Tibial nerve (tissue), 4 donors: ENCODE measurements around the gene PDIA5. TPM values are rescaled to one million over a fixed set of nuclear protein-coding genes. Genes with fewer than 3 reads are reported as not detected.

Experiments
- DNase-seq, 2 donors: peaks; one replicate each; pipeline ENCODE4 v3.0.0-alpha.2; 2019; ENCODE audit warnings: low spot score in 2 of 2
- H3K27ac ChIP-seq, 4 donors: fragments of 200-600 bp; sonication (generic) in 3 of 4; one replicate each; pipeline ENCODE4 v1.5.1; 2017 to 2019; ENCODE audit warnings: mild to moderate bottlenecking in 1 of 4
- H3K27me3 ChIP-seq, 2 donors: fragments of 200-600 bp; sonication (generic) in 1 of 2; one replicate each; pipeline versions ENCODE4 v1.5.1 to v1.6.0; 2017 to 2019
- H3K36me3 ChIP-seq, 3 donors: fragments of 200-600 bp; sonication (generic); one replicate each; pipeline ENCODE4 v1.5.1; 2018 to 2019
- H3K4me1 ChIP-seq, 4 donors: fragments of 200-600 bp; sonication (generic) in 3 of 4; one replicate each; pipeline ENCODE4 v1.5.1; 2017 to 2019
- H3K4me3 ChIP-seq, 4 donors: fragments of 200-600 bp; sonication (generic) in 3 of 4; one replicate each; pipeline ENCODE4 v1.5.1; 2017 to 2019; ENCODE audit warnings: mild to moderate bottlenecking in 1 of 4, moderate library complexity in 1 of 4
- H3K9me3 ChIP-seq, 4 donors: fragments of 200-600 bp; sonication (generic) in 3 of 4; one replicate each; pipeline ENCODE4 v1.5.1; 2017 to 2019
- CTCF ChIP-seq, 5 experiments: fragments of 200-600 bp in 3 of 5; fragments of 450-650 bp in 2 of 5; sonication (generic) in 3 of 5; IDR thresholded peaks; one replicate each; pipeline ENCODE4 v1.5.1; 2016 to 2019; ENCODE audit warnings: antibody characterized with exemption in 5 of 5, mild to moderate bottlenecking in 3 of 5, moderate library complexity in 2 of 5
- EP300 ChIP-seq, 2 donors: sonication (generic); formaldehyde crosslinking; IDR thresholded peaks; one replicate each; pipeline ENCODE4 v1.6.1; 2017; ENCODE audit warnings: antibody characterized with exemption in 2 of 2, mild to moderate bottlenecking in 1 of 2
- POLR2A ChIP-seq, 2 donors: fragments of 450-650 bp; IDR thresholded peaks; one replicate each; pipeline ENCODE4 v1.6.1; 2017; ENCODE audit warnings: antibody characterized with exemption in 2 of 2, mild to moderate bottlenecking in 2 of 2, moderate library complexity in 2 of 2
- WGBS, 2 donors: methylation state at CpG; one replicate each; pipeline ENCODE4 v1.1.5; 2018; 5-methylcytosine and 5-hydroxymethylcytosine counted together
- total RNA-seq, 4 donors: library from RNA; depleted of rRNA; stranded (reverse); fragments of >200 nt; gene quantifications; one replicate each; pipeline ENCODE4 v1.1.0, GENCODE V29; 2016

PDIA5 gene
- 10 to 100 TPM; 18.3 to 41.0 (median 20.3) TPM for total RNA-seq

DNA sequence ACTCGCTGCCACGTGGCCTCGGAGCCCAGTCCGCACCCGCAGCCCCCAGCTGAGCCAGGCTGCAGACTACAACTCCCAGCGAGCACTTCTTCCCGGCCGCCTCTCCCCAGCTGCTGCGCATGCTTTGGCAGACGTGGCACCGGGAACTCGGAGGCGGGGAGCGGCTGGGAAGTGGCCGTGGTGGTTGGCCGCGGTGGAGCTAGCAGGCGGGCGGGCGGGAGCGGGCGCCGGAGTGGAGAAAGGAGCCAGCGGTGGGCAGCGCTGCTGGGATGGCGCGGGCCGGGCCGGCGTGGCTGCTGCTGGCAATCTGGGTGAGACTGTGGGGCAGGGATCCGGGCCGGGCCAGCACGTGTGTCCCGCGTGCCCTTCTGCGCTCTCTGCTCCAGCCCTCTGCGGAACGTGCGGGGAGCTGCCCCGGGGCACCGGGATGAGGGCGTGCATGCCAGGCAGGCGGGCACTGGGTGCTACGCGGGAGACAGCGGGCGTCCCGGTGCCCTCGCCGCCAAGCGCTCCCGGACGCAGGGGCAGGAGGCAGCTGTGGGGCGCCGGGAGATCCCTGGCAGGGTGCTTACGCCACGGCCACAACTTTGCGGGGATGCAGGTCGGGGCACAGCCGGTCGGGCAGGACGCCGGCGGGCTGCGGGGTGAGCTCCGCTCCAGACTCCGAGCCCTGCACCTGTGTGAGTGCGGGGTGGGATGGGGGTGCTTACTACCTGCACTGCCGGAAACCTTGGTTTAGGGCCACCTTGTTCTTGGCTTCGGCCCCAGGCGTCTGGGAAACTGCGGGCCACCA is at the start of gene PDIA5:
Gene PDIA5, plus strand, starts transcription at position 130 of the 793 bp plus-strand sequence. Its CDS starts 140 bp downstream, at position 270.
- Histone ChIP-seq H3K4me3 (peak within 1 kb of the TSS; percentile 60 to 98 (median 80)), H3K27ac (peak within 1 kb of the TSS; percentile 10 to 86 (median 54)), H3K27me3 (no peaks in the 10 kb centered on the region), H3K4me1 (peaks cover 0 to 42% (median 6%) of the 10 kb centered on the region in 4 donors), H3K36me3 (no peaks in the 10 kb centered on the region), H3K9me3 (no peaks in the 10 kb centered on the region)
- DNase-seq: peak; percentile 81 to 82
- WGBS, 2 donors: 1% methylated on average over 25 to 27 of the region's 72 CpGs
- TF ChIP-seq CTCF (IDR thresholded peaks at IDR 0.05) (no peak), POLR2A (IDR thresholded peaks at IDR 0.05) (peak; percentile 44 to 69), EP300 (IDR thresholded peaks at IDR 0.05) (peak in 1 of 2 donors; percentile 84)

GRCh38 chr3:123018683-123019082 is 48.1 kb upstream of the PDIA5 start:
- Histone ChIP-seq H3K4me3 (no peak overlapping the region), H3K9me3 (no peaks in the 10 kb centered on the region), H3K36me3 (no peaks in the 10 kb centered on the region), H3K27me3 (peaks cover 0 to 4% of the 10 kb centered on the region in 2 donors), H3K27ac (no peak overlapping the region), H3K4me1 (no peaks in the 10 kb centered on the region)
- TF ChIP-seq EP300 (IDR thresholded peaks at IDR 0.05) (no peak), POLR2A (IDR thresholded peaks at IDR 0.05) (no peak), CTCF (IDR thresholded peaks at IDR 0.05) (no peak)
- no peak for DNase-seq
- WGBS, 2 donors: 48 to 63% methylated on average over 1 of the region's 1 CpG

- TF ChIP-seq CTCF (IDR thresholded peaks at IDR 0.05) (no peak), EP300 (IDR thresholded peaks at IDR 0.05) (no peak), POLR2A (IDR thresholded peaks at IDR 0.05) (no peak)
- Histone ChIP-seq H3K4me1 (no peaks in the 10 kb centered on the region), H3K27ac (no peak overlapping the region), H3K4me3 (no peak overlapping the region), H3K36me3 (no peaks in the 10 kb centered on the region), H3K9me3 (no peaks in the 10 kb centered on the region), H3K27me3 (peaks cover 0 to 4% of the 10 kb centered on the region in 2 donors)
- 85 to 87% methylated on average over 3 of the region's 3 CpGs for WGBS, 2 donors
- DNase-seq: no peak
These were observed 47.7 kb upstream of the PDIA5 start for GRCh38 chr3:123019161-123019560.

GRCh38 chr3:123019591-123019990 is 47.2 kb upstream of the PDIA5 start:
- Histone ChIP-seq H3K4me3 (no peak overlapping the region), H3K27ac (no peak overlapping the region), H3K4me1 (no peaks in the 10 kb centered on the region), H3K36me3 (no peaks in the 10 kb centered on the region), H3K9me3 (no peaks in the 10 kb centered on the region), H3K27me3 (peaks cover 0 to 6% of the 10 kb centered on the region in 2 donors)
- no peak for TF ChIP-seq CTCF (IDR thresholded peaks at IDR 0.05)
- no peak for TF ChIP-seq POLR2A (IDR thresholded peaks at IDR 0.05)
- TF ChIP-seq EP300 (IDR thresholded peaks at IDR 0.05): no peak
- no peak for DNase-seq
- WGBS, 2 donors: 91 to 93% methylated on average over 5 of the region's 5 CpGs

- Histone ChIP-seq H3K27me3 (peaks cover 0 to 17% of the 10 kb centered on the region in 2 donors), H3K4me1 (peaks cover 0 to under 1% (median 0%) of the 10 kb centered on the region in 4 donors), H3K27ac (no peak overlapping the region), H3K4me3 (no peak overlapping the region), H3K9me3 (no peaks in the 10 kb centered on the region), H3K36me3 (no peaks in the 10 kb centered on the region)
- WGBS, 2 donors: 88 to 93% methylated on average over 3 of the region's 3 CpGs
- TF ChIP-seq EP300 (IDR thresholded peaks at IDR 0.05) (no peak), POLR2A (IDR thresholded peaks at IDR 0.05) (no peak), CTCF (IDR thresholded peaks at IDR 0.05) (no peak)
- DNase-seq: no peak
These were observed 46.1 kb upstream of the PDIA5 start for GRCh38 chr3:123020709-123021108.
